Transverse colon (tissue), 4 donors: Measurements from ENCODE around the gene PRR9.

ENCODE experiments used
- CTCF ChIP-seq, 5 experiments: fragments of 200-600 bp in 3 of 5; fragments of 450-650 bp in 2 of 5; sonication (generic) in 3 of 5; IDR thresholded peaks; 1 replicate in 2 of 5; 2 replicates in 3 of 5; pipeline ENCODE4 v1.5.1; 2016 to 2017; ENCODE audit warnings: antibody characterized with exemption in 5 of 5, inconsistent platforms in 3 of 5, mild to moderate bottlenecking in 2 of 5, moderate library complexity in 1 of 5
- EP300 ChIP-seq: sonication (generic); formaldehyde crosslinking; IDR thresholded peaks from one replicate; pipeline ENCODE4 v1.6.1; 2017; ENCODE audit warnings: antibody characterized with exemption, low read depth
- POLR2A ChIP-seq: fragments of 450-650 bp; IDR thresholded peaks from one replicate; pipeline ENCODE4 v1.6.1; 2016; ENCODE audit warnings: antibody characterized with exemption, mild to moderate bottlenecking, moderate library complexity
- POLR2AphosphoS5 ChIP-seq, 3 donors: sonication (generic); formaldehyde crosslinking; IDR thresholded peaks; one replicate each; pipeline ENCODE4 v1.6.1; 2016; ENCODE audit warnings: antibody characterized with exemption in 3 of 3

GRCh38 chr1:153217744-153218416, 496 bp downstream of the PRR9 start:
- no peak for TF ChIP-seq CTCF (IDR thresholded peaks at IDR 0.05)
- TF ChIP-seq POLR2AphosphoS5 (IDR thresholded peaks at IDR 0.05), result no peak
- TF ChIP-seq EP300, result no peak
- no peak for TF ChIP-seq POLR2A
